HCT116 (cell line): Measurements from ENCODE around the gene ATOH8. TPM values are rescaled to one million over a fixed set of nuclear protein-coding genes. Genes with fewer than 3 reads are reported as not detected.

Source experiments
- ATAC-seq: fragments of 200-7000 bp; cut with Tn5 transposase; 2 replicates; pipeline ENCODE4 v1.9.1; 2020; ENCODE audit warnings: mild to moderate bottlenecking, moderate library complexity
- BruUV-seq: library from RNA; stranded (reverse); fragments of 400-500 nt; replicated peaks from 2 replicates; lab custom pipeline; 2021; lab: Mats Ljungman, UMichigan
- CTCF ChIA-PET: fragments of 300-600 bp; sonication (Branson Sonifier 250); formaldehyde crosslinking; loops from one replicate; lab custom pipeline; 2021; ENCODE audit warnings: antibody characterized with exemption; lab: Charles Lee
- POLR2A ChIA-PET: fragments of 300-600, 350-600 bp; sonication (Branson Sonifier 250); formaldehyde crosslinking; loops from one replicate; lab custom pipeline; 2021; ENCODE audit warnings: antibody characterized with exemption; lab: Charles Lee
- RAD21 ChIA-PET, 2 experiments: fragments of 300-600 bp; sonication (Branson Sonifier 250); formaldehyde crosslinking; loops; one replicate each; lab custom pipeline; 2023; ENCODE audit warnings: low total read pairs in 2 of 2; ENCODE audit not compliant: uncharacterized antibody in 2 of 2, unreplicated experiment in 2 of 2, low non-redundant PET in 1 of 2; lab: Charles Lee
- DNase-seq: peaks from one replicate; pipeline ENCODE4 v3.0.0-alpha.2; 2010; ENCODE audit warnings: low read depth, low spot score
- H2AFZ ChIP-seq: fragments of 200-600 bp; shearing (Covaris generic), sonication (generic); 2 replicates; pipeline ENCODE4 v1.6.1; 2017; ENCODE audit warnings: low read depth, mixed run types, mixed read lengths, antibody characterized with exemption, low read length; ENCODE audit not compliant: poor library complexity, severe bottlenecking
- H3K27ac ChIP-seq: 2 replicates; pipeline ENCODE4 v1.5.1; 2012; ENCODE audit warnings: low read depth, low read length
- H3K27me3 ChIP-seq: fragments of 200-600 bp; sonication (generic); 2 replicates; pipeline ENCODE4 v1.6.1; 2016; ENCODE audit warnings: mixed run types, low read length, mixed read lengths; ENCODE audit not compliant: insufficient read depth
- H3K36me3 ChIP-seq, 2 experiments: fragments of 200-500 bp in 1 of 2; fragments of 200-600 bp in 1 of 2; sonication (Bioruptor generic) in 1 of 2; sonication (generic) in 1 of 2; 2 replicates each; pipeline versions ENCODE4 v1.5.1 to v1.6.1; 2014 to 2016; ENCODE audit warnings: low read length in 2 of 2, inconsistent platforms in 1 of 2, mixed read lengths in 1 of 2, mixed run types in 1 of 2; ENCODE audit not compliant: insufficient read depth in 2 of 2, control insufficient read depth in 1 of 2
- H3K4me1 ChIP-seq, 2 experiments: fragments of 200-600 bp in 1 of 2; sonication (generic) in 1 of 2; 2 replicates each; pipeline versions ENCODE4 v1.5.1 to v1.6.1; 2012 to 2017; ENCODE audit warnings: low read length in 2 of 2, inconsistent platforms in 1 of 2, mild to moderate bottlenecking in 1 of 2, mixed read lengths in 1 of 2, mixed run types in 1 of 2, moderate library complexity in 1 of 2; ENCODE audit not compliant: insufficient read depth in 2 of 2, control insufficient read depth in 1 of 2
- H3K4me2 ChIP-seq: fragments of 200-600 bp; sonication (generic); 2 replicates; pipeline ENCODE4 v1.6.1; 2017; ENCODE audit warnings: mixed run types, low read length, mixed read lengths
- H3K4me3 ChIP-seq, 2 experiments: fragments of 200-600 bp in 1 of 2; sonication (generic) in 1 of 2; replicated peaks in 1 of 2; 2 replicates each; pipeline ENCODE4 v1.5.1; 2011 to 2016; ENCODE audit warnings: low read length in 2 of 2, control low read depth in 1 of 2, low read depth in 1 of 2, mild to moderate bottlenecking in 1 of 2, mixed read lengths in 1 of 2, mixed run types in 1 of 2
- H3K79me2 ChIP-seq: fragments of 200-600 bp; sonication (generic); 2 replicates; pipeline ENCODE4 v1.6.1; 2017; ENCODE audit warnings: mild to moderate bottlenecking, mixed run types, low read length, moderate library complexity, mixed read lengths; ENCODE audit not compliant: insufficient read depth
- H3K9ac ChIP-seq: fragments of 200-600 bp; sonication (generic); 2 replicates; pipeline ENCODE4 v1.6.1; 2016; ENCODE audit warnings: low read length, mixed read lengths
- H3K9me2 ChIP-seq: fragments of 200-600 bp; sonication (generic), shearing (Covaris generic); 2 replicates; pipeline ENCODE4 v1.6.1; 2017; ENCODE audit warnings: mixed run types, mild to moderate bottlenecking, moderate library complexity; ENCODE audit not compliant: insufficient read depth
- H3K9me3 ChIP-seq, 2 experiments: fragments of 200-500 bp in 1 of 2; fragments of 200-600 bp in 1 of 2; sonication (Bioruptor generic) in 1 of 2; sonication (generic) in 1 of 2; 2 replicates each; pipeline ENCODE4 v1.6.1; 2014 to 2017; ENCODE audit warnings: low read length in 2 of 2, mixed read lengths in 2 of 2, inconsistent platforms in 1 of 2, low read depth in 1 of 2, mild to moderate bottlenecking in 1 of 2, mixed run types in 1 of 2, moderate library complexity in 1 of 2; ENCODE audit not compliant: control insufficient read depth in 1 of 2, insufficient read depth in 1 of 2
- H4K20me1 ChIP-seq: fragments of 200-600 bp; sonication (generic), shearing (Covaris generic); 2 replicates; pipeline ENCODE4 v1.6.1; 2017; ENCODE audit warnings: mixed run types, mild to moderate bottlenecking, moderate library complexity; ENCODE audit not compliant: insufficient read depth
- ATF3 ChIP-seq: IDR thresholded peaks from 2 replicates; pipeline ENCODE4 v1.6.1; 2012
- CTCF ChIP-seq, 3 experiments: fragments of 200-600 bp in 1 of 3; sonication (generic) in 1 of 3; IDR thresholded peaks in 2 of 3; conservative IDR thresholded peaks in 1 of 3; 2 replicates each; pipeline ENCODE4 v1.5.1; 2012 to 2017; ENCODE audit warnings: low read depth in 2 of 3, low read length in 2 of 3, antibody characterized with exemption in 1 of 3, borderline replicate concordance in 1 of 3, control low read depth in 1 of 3, mild to moderate bottlenecking in 1 of 3, mixed read lengths in 1 of 3, mixed run types in 1 of 3, moderate library complexity in 1 of 3; ENCODE audit not compliant: insufficient read depth in 1 of 3
- MAX ChIP-seq: IDR thresholded peaks from 2 replicates; pipeline ENCODE4 v1.6.1; 2012
- RAD21 ChIP-seq: IDR thresholded peaks from 2 replicates; pipeline ENCODE4 v1.6.1; 2012; ENCODE audit warnings: low read depth, mild to moderate bottlenecking
- REST ChIP-seq: IDR thresholded peaks from 2 replicates; pipeline ENCODE4 v1.6.1; 2012; ENCODE audit warnings: low read depth
- intact Hi-C: fragments of 100-400 bp; cut with micrococcal nuclease; formaldehyde crosslinking; loops from 2 replicates; pipeline ENCODE4 v1.10.0; 2022
- total RNA-seq: library from RNA; stranded (reverse); gene quantifications from one replicate; pipeline ENCODE4 v1.2.1, GENCODE V29; 2021; ENCODE audit not compliant: unreplicated experiment

Gene ATOH8
- total RNA-seq, 1 experiment from 2014 or later = 0.74 TPM

- no peaks in the 10 kb centered on the region for H3K4me1 ChIP-seq
- no peaks in the 10 kb centered on the region for H3K9me2 ChIP-seq
- H3K4me3 ChIP-seq = no peak overlapping the region
- CTCF ChIA-PET = interaction anchor here (0.6 to 3.1 kb wide), 15 partner anchors 9 to 266 kb away, joined by 3 to 55 read pairs (median 4); partner anchors contain the start of gene ATOH8
- H3K9me3 ChIP-seq = no peaks in the 10 kb centered on the region
- H3K4me2 ChIP-seq = 0 out of 2 replicates have a peak overlapping the region, but pooled peaks have one; percentile 6
- H3K27me3 ChIP-seq = no peaks in the 10 kb centered on the region
- no peaks in the 10 kb centered on the region for H3K36me3 ChIP-seq
- POLR2A ChIA-PET = interaction anchor here (1.4 kb wide), 1 partner anchor 85 kb away, joined by 3 read pairs; no protein-coding TSS in a partner anchor
- H3K79me2 ChIP-seq = no peaks in the 10 kb centered on the region
- DNase-seq (peak; percentile 76), ATAC-seq (peak; percentile 99)
- no peaks in the 10 kb centered on the region for H4K20me1 ChIP-seq
- peak overlapping the region; percentile 67 for H2AFZ ChIP-seq
- no peak overlapping the region for H3K9ac ChIP-seq
- no TSS peak for BruUV-seq
- TF ChIP-seq RAD21 (peak; percentile 99), CTCF (IDR thresholded peaks at IDR 0.05 in 2 of 3, conservative IDR thresholded peaks at IDR 0.05 in 1 of 3; ENCODE audit: borderline replicate concordance in 1 of 3, insufficient read depth in 1 of 3, low read depth in 2 of 3, low read length in 2 of 3) (peak; percentile 93 to 98 (median 96)), REST (no peak), MAX (no peak), ATF3 (no peak)
- RAD21 ChIA-PET = interaction anchor here (0.9 to 2.4 kb wide), 9 partner anchors 61 to 177 kb away, joined by 3 to 19 read pairs (median 7); no protein-coding TSS in a partner anchor
- H3K27ac ChIP-seq = no peak overlapping the region
- intact Hi-C loops = loop anchor here (1.0 kb wide), 3 partner anchors 64 to 177 kb away; no protein-coding TSS in a partner anchor
Measured at GRCh38 chr2:85813982-85814801, 60.4 kb downstream of the ATOH8 start.
